OCI-LY3 (cell line): Measurements from ENCODE around the gene GAK.

Source experiments
- H2AFZ ChIP-seq: fragments of 200-600, 300-600 bp; shearing (Covaris generic); 2 replicates; pipeline ENCODE4 v1.6.0; 2014; ENCODE audit warnings: antibody characterized with exemption, low read depth, low read length
- H3K27ac ChIP-seq: fragments of 200-600, 300-600 bp; sonication (generic); 2 replicates; pipeline ENCODE4 v1.5.1; 2014; ENCODE audit warnings: mild to moderate bottlenecking, low read length, moderate library complexity, mixed read lengths
- H3K27me3 ChIP-seq: fragments of 200-600, 300-600 bp; sonication (generic); 2 replicates; pipeline ENCODE4 v1.6.1; 2014; ENCODE audit warnings: low read depth, low read length, mixed read lengths
- H3K36me3 ChIP-seq: fragments of 200-600, 300-600 bp; sonication (generic); replicated peaks from 2 replicates; pipeline ENCODE3; 2014; ENCODE audit warnings: low read depth, low read length, mixed read lengths
- H3K4me1 ChIP-seq: fragments of 300-600, 200-600 bp; sonication (generic); 2 replicates; pipeline ENCODE4 v1.6.1; 2014; ENCODE audit warnings: low read length, mixed read lengths
- H3K4me2 ChIP-seq: fragments of 200-600, 300-600 bp; sonication (generic); 2 replicates; pipeline ENCODE4 v1.6.1; 2014; ENCODE audit warnings: low read length, mixed read lengths
- H3K4me3 ChIP-seq: fragments of 300-600, 200-600 bp; sonication (generic); 2 replicates; pipeline ENCODE4 v1.5.1; 2014; ENCODE audit warnings: antibody characterized with exemption, mild to moderate bottlenecking, low read length, moderate library complexity
- H3K79me2 ChIP-seq: fragments of 300-600, 200-600 bp; shearing (Covaris generic); 2 replicates; pipeline ENCODE4 v1.6.1; 2014; ENCODE audit warnings: mild to moderate bottlenecking, low read length, mixed read lengths
- H3K9ac ChIP-seq: fragments of 300-600, 200-600 bp; shearing (Covaris generic); 2 replicates; pipeline ENCODE4 v1.6.0; 2014; ENCODE audit warnings: mild to moderate bottlenecking, low read length, moderate library complexity
- H3K9me3 ChIP-seq: fragments of 200-600, 300-600 bp; shearing (Covaris generic); 2 replicates; pipeline ENCODE4 v1.6.1; 2014; ENCODE audit warnings: low read length, mixed read lengths; ENCODE audit not compliant: insufficient read depth
- H4K20me1 ChIP-seq: fragments of 200-600, 300-600 bp; sonication (generic); 2 replicates; pipeline ENCODE4 v1.6.1; 2016; ENCODE audit warnings: low read length, mixed read lengths; ENCODE audit not compliant: insufficient read depth
- EZH2phosphoT487 ChIP-seq: fragments of 200-600 bp; shearing (Covaris generic); IDR thresholded peaks from 2 replicates; pipeline ENCODE4 v1.6.1; 2018; ENCODE audit warnings: antibody characterized with exemption, mixed run types, low read depth
- TF ChIP-seq, protein P1 (sequence below): fragments of 200-600, 300-600 bp; sonication (generic); IDR thresholded peaks from 2 replicates; pipeline ENCODE4 v1.5.1; 2014; ENCODE audit warnings: antibody characterized with exemption, low read length, low read depth

GAK gene

GRCh38 chr4:915595-915994 lies 16.5 kb downstream of the GAK start:
- no peaks in the 10 kb centered on the region for H3K27me3 ChIP-seq
- peaks cover 7% of the 10 kb centered on the region for H3K36me3 ChIP-seq
- H3K4me2 ChIP-seq = peak overlapping the region; percentile 100
- H3K9ac ChIP-seq = no peak overlapping the region
- no peak overlapping the region for H2AFZ ChIP-seq
- peaks cover 64% of the 10 kb centered on the region for H3K79me2 ChIP-seq
- no peak overlapping the region for H3K27ac ChIP-seq
- 0 out of 2 replicates have a peak, but pooled peaks cover 4% of the 10 kb centered on the region for H3K9me3 ChIP-seq
- TF ChIP-seq, protein P1, sequence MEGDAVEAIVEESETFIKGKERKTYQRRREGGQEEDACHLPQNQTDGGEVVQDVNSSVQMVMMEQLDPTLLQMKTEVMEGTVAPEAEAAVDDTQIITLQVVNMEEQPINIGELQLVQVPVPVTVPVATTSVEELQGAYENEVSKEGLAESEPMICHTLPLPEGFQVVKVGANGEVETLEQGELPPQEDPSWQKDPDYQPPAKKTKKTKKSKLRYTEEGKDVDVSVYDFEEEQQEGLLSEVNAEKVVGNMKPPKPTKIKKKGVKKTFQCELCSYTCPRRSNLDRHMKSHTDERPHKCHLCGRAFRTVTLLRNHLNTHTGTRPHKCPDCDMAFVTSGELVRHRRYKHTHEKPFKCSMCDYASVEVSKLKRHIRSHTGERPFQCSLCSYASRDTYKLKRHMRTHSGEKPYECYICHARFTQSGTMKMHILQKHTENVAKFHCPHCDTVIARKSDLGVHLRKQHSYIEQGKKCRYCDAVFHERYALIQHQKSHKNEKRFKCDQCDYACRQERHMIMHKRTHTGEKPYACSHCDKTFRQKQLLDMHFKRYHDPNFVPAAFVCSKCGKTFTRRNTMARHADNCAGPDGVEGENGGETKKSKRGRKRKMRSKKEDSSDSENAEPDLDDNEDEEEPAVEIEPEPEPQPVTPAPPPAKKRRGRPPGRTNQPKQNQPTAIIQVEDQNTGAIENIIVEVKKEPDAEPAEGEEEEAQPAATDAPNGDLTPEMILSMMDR = no peak
- no peak for TF ChIP-seq EZH2phosphoT487
- peak overlapping the region; percentile 74 for H3K4me3 ChIP-seq
- peaks cover 59% of the 10 kb centered on the region for H4K20me1 ChIP-seq
- H3K4me1 ChIP-seq = peaks cover 15% of the 10 kb centered on the region

DNA sequence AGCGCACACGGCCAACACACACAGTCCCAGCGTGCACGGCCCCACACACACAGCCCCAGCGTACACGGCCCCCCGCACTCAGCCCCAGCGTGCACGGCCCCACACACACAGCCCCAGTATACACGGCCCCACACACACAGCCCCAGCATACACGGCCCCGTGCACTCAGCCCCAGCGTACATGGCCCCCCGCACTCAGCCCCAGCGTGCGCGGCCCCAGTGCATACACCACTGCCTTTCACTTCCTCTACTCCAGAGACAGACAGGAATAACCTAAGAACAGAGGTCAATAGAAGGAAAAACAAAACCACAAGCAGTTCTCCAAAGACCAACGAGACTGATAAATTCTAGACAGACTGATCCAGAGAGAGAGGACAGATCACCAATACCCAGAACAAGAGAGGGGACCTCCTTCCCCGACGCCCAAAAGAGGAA lies 17.1 kb downstream of the GAK start:
- Histone ChIP-seq H3K9ac (0 out of 2 replicates have a peak overlapping the region, but pooled peaks have one; percentile 24), H3K36me3 (peaks cover 7% of the 10 kb centered on the region), H3K9me3 (0 out of 2 replicates have a peak, but pooled peaks cover 4% of the 10 kb centered on the region), H3K4me3 (peak overlapping the region; percentile 74), H3K4me1 (peaks cover 15% of the 10 kb centered on the region), H3K4me2 (peak overlapping the region; percentile 100), H2AFZ (no peak overlapping the region), H3K27me3 (no peaks in the 10 kb centered on the region), H3K27ac (no peak overlapping the region), H4K20me1 (peaks cover 59% of the 10 kb centered on the region), H3K79me2 (peaks cover 61% of the 10 kb centered on the region)
- TF ChIP-seq EZH2phosphoT487 = no peak
- TF ChIP-seq, protein P1 = no peak

DNA sequence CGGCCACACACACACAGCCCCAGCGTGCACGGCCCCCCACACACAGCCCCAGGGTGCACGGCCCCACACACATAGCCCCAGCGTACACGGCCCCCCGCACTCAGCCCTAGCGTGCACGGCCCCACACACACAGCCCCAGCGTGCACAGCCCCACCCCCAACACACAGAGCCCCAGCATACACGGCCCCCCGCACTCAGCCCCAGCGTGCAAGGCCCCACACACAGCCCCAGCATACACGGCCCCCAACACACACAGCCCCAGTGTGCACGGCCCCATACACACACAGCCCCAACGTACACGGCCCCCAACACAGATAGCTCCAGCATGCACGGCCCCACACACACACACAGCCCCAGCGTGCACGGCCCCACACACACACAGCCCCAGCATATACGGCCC lies 17.6 kb downstream of the GAK start:
- peak overlapping the region; percentile 74 for H3K4me3 ChIP-seq
- no peak overlapping the region for H3K9ac ChIP-seq
- H3K36me3 ChIP-seq = peaks cover 7% of the 10 kb centered on the region
- no peaks in the 10 kb centered on the region for H3K27me3 ChIP-seq
- TF ChIP-seq EZH2phosphoT487 = no peak
- TF ChIP-seq, protein P1 = no peak
- 0 out of 2 replicates have a peak, but pooled peaks cover 4% of the 10 kb centered on the region for H3K9me3 ChIP-seq
- H3K4me2 ChIP-seq = peak overlapping the region; percentile 100
- peaks cover 15% of the 10 kb centered on the region for H3K4me1 ChIP-seq
- H3K79me2 ChIP-seq = peaks cover 55% of the 10 kb centered on the region
- H4K20me1 ChIP-seq = peaks cover 59% of the 10 kb centered on the region
- no peak overlapping the region for H2AFZ ChIP-seq
- no peak overlapping the region for H3K27ac ChIP-seq

DNA sequence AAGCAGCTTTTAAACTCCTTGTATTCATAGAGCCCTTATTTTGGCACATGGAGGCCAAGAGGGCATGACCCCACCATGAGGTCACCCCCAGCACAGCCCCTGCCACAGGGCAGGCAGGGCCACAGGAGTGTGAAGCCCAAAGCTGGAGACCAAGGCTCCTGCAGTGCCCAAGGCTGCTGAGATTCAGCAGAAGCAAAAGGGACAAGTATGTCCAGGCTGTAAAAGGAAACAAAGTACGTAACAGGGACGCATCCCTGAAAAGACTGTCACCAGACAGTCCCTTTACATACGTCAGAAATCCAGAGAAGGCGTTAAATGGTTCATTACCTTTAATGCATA lies 18.9 kb downstream of the GAK start:
- Histone ChIP-seq H3K36me3 (peaks cover 7% of the 10 kb centered on the region), H3K9ac (no peak overlapping the region), H3K4me1 (peaks cover 15% of the 10 kb centered on the region), H3K9me3 (0 out of 2 replicates have a peak, but pooled peaks cover 4% of the 10 kb centered on the region), H3K79me2 (peaks cover 45% of the 10 kb centered on the region), H3K4me3 (no peak overlapping the region), H4K20me1 (peaks cover 55% of the 10 kb centered on the region), H3K27me3 (no peaks in the 10 kb centered on the region), H3K27ac (no peak overlapping the region), H3K4me2 (no peak overlapping the region), H2AFZ (no peak overlapping the region)
- TF ChIP-seq EZH2phosphoT487 = no peak
- TF ChIP-seq, protein P1 = no peak
